Measurements from ENCODE around the gene GPR137.
"Not testable (repeated sequence)": the region's sequence is repeated elsewhere in the genome, so short reads cannot be mapped to it uniquely, and the experiment has no call there.

DNA sequence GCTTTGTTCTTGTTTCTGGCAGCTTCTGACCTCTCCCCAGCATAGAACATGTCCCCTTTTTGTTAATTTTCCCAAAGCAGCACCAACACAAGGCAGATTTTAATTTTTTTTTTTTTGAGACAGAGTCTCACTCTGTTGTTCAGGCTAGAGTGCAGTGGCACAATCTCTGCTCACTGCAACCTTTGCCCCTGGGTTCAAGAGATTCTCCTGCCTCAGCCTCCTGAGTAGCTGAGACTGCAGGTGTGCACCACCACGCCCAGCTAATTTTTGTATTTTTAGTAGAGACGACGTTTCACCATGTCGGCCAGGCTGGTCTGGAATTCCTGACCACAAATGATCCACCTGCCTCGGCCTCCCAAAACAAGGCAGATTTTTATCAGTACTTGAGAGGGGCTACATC, 22.1 kb downstream of the GPR137 start:
- TF ChIP-seq SUPT5H (IDR thresholded peaks at IDR 0.05); FOXA1 (IDR thresholded peaks at IDR 0.05; ENCODE audit: borderline replicate concordance); HDGF (IDR thresholded peaks at IDR 0.05); ZNF311 (CRISPR knock-in tag; IDR thresholded peaks at IDR 0.05): not testable (repeated sequence)
